Ishikawa (cell line): Measurements from ENCODE around the gene SLITRK5.

ENCODE experiments used
- CEBPB ChIP-seq: IDR thresholded peaks from 2 replicates; pipeline ENCODE4 v1.6.1; 2012
- CREB1 ChIP-seq: IDR thresholded peaks from 2 replicates; pipeline ENCODE4 v1.6.1; 2012; ENCODE audit warnings: low read depth
- EGR1 ChIP-seq: IDR thresholded peaks from 2 replicates; pipeline ENCODE4 v1.6.1; 2012
- EP300 ChIP-seq: IDR thresholded peaks from 2 replicates; pipeline ENCODE4 v1.6.1; 2012; ENCODE audit warnings: borderline replicate concordance
- FOXM1 ChIP-seq: IDR thresholded peaks from 2 replicates; pipeline ENCODE4 v1.6.1; 2012; ENCODE audit warnings: low read depth, borderline replicate concordance
- NFIC ChIP-seq: IDR thresholded peaks from 2 replicates; pipeline ENCODE4 v1.6.1; 2012
- RAD21 ChIP-seq: IDR thresholded peaks from 2 replicates; pipeline ENCODE4 v1.6.1; 2012; ENCODE audit warnings: low read depth
- TAF1 ChIP-seq: IDR thresholded peaks from 2 replicates; pipeline ENCODE4 v1.6.1; 2012; ENCODE audit warnings: low read depth, mild to moderate bottlenecking
- TCF12 ChIP-seq: IDR thresholded peaks from 2 replicates; pipeline ENCODE4 v1.6.1; 2012; ENCODE audit warnings: low read depth
- TEAD4 ChIP-seq: IDR thresholded peaks from 2 replicates; pipeline ENCODE4 v1.6.1; 2012
- YY1 ChIP-seq: IDR thresholded peaks from 2 replicates; pipeline ENCODE4 v1.6.1; 2012; ENCODE audit warnings: low read depth
- ZBTB7A ChIP-seq: IDR thresholded peaks from 2 replicates; pipeline ENCODE4 v1.6.1; 2012; ENCODE audit warnings: low read depth
- TF ChIP-seq, protein P1 (sequence below): IDR thresholded peaks from 2 replicates; pipeline ENCODE4 v1.6.1; 2012
- TF ChIP-seq, protein P2 (sequence below): IDR thresholded peaks from 2 replicates; pipeline ENCODE4 v1.6.1; 2012; ENCODE audit warnings: low read depth, mild to moderate bottlenecking
- TF ChIP-seq, protein P3 (sequence below): IDR thresholded peaks from 2 replicates; pipeline ENCODE4 v1.6.1; 2012

The SLITRK5 gene

DNA sequence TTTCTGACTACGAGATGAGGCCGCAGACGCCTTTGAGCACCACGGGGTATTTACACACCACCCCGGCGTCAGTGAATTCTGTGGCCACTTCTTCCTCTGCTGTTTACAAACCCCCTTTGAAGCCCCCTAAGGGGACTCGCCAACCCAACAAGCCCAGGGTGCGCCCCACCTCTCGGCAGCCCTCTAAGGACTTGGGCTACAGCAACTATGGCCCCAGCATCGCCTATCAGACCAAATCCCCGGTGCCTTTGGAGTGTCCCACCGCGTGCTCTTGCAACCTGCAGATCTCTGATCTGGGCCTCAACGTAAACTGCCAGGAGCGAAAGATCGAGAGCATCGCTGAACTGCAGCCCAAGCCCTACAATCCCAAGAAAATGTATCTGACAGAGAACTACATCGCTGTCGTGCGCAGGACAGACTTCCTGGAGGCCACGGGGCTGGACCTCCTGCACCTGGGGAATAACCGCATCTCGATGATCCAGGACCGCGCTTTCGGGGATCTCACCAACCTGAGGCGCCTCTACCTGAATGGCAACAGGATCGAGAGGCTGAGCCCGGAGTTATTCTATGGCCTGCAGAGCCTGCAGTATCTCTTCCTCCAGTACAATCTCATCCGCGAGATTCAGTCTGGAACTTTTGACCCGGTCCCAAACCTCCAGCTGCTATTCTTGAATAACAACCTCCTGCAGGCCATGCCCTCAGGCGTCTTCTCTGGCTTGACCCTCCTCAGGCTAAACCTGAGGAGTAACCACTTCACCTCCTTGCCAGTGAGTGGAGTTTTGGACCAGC, 5.3 kb downstream of the SLITRK5 start:
- TF ChIP-seq NFIC: no peak
- TF ChIP-seq EGR1: no peak
- TF ChIP-seq TCF12: no peak
- no peak for TF ChIP-seq EP300
- TF ChIP-seq YY1: no peak
- TF ChIP-seq, protein P1, sequence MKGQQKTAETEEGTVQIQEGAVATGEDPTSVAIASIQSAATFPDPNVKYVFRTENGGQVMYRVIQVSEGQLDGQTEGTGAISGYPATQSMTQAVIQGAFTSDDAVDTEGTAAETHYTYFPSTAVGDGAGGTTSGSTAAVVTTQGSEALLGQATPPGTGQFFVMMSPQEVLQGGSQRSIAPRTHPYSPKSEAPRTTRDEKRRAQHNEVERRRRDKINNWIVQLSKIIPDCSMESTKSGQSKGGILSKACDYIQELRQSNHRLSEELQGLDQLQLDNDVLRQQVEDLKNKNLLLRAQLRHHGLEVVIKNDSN: no peak
- TF ChIP-seq RAD21: no peak
- TF ChIP-seq CREB1: no peak
- TF ChIP-seq TEAD4: no peak
- TF ChIP-seq TAF1: no peak
- TF ChIP-seq, protein P2, sequence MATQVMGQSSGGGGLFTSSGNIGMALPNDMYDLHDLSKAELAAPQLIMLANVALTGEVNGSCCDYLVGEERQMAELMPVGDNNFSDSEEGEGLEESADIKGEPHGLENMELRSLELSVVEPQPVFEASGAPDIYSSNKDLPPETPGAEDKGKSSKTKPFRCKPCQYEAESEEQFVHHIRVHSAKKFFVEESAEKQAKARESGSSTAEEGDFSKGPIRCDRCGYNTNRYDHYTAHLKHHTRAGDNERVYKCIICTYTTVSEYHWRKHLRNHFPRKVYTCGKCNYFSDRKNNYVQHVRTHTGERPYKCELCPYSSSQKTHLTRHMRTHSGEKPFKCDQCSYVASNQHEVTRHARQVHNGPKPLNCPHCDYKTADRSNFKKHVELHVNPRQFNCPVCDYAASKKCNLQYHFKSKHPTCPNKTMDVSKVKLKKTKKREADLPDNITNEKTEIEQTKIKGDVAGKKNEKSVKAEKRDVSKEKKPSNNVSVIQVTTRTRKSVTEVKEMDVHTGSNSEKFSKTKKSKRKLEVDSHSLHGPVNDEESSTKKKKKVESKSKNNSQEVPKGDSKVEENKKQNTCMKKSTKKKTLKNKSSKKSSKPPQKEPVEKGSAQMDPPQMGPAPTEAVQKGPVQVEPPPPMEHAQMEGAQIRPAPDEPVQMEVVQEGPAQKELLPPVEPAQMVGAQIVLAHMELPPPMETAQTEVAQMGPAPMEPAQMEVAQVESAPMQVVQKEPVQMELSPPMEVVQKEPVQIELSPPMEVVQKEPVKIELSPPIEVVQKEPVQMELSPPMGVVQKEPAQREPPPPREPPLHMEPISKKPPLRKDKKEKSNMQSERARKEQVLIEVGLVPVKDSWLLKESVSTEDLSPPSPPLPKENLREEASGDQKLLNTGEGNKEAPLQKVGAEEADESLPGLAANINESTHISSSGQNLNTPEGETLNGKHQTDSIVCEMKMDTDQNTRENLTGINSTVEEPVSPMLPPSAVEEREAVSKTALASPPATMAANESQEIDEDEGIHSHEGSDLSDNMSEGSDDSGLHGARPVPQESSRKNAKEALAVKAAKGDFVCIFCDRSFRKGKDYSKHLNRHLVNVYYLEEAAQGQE: no peak
- TF ChIP-seq ZBTB7A: no peak

DNA sequence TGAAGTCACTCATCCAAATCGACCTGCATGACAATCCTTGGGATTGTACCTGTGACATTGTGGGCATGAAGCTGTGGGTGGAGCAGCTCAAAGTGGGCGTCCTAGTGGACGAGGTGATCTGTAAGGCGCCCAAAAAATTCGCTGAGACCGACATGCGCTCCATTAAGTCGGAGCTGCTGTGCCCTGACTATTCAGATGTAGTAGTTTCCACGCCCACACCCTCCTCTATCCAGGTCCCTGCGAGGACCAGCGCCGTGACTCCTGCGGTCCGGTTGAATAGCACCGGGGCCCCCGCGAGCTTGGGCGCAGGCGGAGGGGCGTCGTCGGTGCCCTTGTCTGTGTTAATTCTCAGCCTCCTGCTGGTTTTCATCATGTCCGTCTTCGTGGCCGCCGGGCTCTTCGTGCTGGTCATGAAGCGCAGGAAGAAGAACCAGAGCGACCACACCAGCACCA, 5.9 kb downstream of the SLITRK5 start:
- TF ChIP-seq NFIC: no peak
- no peak for TF ChIP-seq YY1
- TF ChIP-seq, protein P1: no peak
- no peak for TF ChIP-seq EP300
- TF ChIP-seq ZBTB7A: no peak
- TF ChIP-seq RAD21: no peak
- TF ChIP-seq CREB1: no peak
- TF ChIP-seq, protein P3, sequence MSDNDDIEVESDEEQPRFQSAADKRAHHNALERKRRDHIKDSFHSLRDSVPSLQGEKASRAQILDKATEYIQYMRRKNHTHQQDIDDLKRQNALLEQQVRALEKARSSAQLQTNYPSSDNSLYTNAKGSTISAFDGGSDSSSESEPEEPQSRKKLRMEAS: no peak
- no peak for TF ChIP-seq TEAD4
- no peak for TF ChIP-seq TAF1
- no peak for TF ChIP-seq CEBPB
- no peak for TF ChIP-seq TCF12
- no peak for TF ChIP-seq EGR1
- no peak for TF ChIP-seq FOXM1
- TF ChIP-seq, protein P2: no peak

DNA sequence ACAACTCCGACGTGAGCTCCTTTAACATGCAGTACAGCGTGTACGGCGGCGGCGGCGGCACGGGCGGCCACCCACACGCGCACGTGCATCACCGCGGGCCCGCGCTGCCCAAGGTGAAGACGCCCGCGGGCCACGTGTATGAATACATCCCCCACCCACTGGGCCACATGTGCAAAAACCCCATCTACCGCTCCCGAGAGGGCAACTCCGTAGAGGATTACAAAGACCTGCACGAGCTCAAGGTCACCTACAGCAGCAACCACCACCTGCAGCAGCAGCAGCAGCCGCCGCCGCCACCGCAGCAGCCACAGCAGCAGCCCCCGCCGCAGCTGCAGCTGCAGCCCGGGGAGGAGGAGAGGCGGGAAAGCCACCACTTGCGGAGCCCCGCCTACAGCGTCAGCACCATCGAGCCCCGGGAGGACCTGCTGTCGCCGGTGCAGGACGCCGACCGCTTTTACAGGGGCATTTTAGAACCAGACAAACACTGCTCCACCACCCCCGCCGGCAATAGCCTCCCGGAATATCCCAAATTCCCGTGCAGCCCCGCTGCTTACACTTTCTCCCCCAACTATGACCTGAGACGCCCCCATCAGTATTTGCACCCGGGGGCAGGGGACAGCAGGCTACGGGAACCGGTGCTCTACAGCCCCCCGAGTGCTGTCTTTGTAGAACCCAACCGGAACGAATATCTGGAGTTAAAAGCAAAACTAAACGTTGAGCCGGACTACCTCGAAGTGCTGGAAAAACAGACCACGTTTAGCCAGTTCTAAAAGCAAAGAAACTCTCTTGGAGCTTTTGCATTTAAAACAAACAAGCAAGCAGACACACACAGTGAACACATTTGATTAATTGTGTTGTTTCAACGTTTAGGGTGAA, 6.6 kb downstream of the SLITRK5 start:
- TF ChIP-seq, protein P1: no peak

DNA sequence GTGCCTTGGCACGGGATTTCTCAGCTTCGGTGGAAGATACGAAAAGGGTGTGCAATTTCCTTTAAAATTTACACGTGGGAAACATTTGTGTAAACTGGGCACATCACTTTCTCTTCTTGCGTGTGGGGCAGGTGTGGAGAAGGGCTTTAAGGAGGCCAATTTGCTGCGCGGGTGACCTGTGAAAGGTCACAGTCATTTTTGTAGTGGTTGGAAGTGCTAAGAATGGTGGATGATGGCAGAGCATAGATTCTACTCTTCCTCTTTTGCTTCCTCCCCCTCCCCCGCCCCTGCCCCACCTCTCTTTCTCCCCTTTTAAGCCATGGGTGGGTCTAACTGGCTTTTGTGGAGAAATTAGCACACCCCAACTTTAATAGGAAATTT, 7.2 kb downstream of the SLITRK5 start:
- TF ChIP-seq, protein P1: no peak
- TF ChIP-seq, protein P2: no peak
- TF ChIP-seq FOXM1 (no peak), EP300 (no peak), YY1 (no peak), NFIC (no peak)
